ENCODE measurements around the gene PER2. TPM values are rescaled to one million over a fixed set of nuclear protein-coding genes. Genes with fewer than 3 reads are reported as not detected.
"Not testable (repeated sequence)": the region's sequence is repeated elsewhere in the genome, so short reads cannot be mapped to it uniquely, and the experiment has no call there.

The PER2 gene
- total RNA-seq, 2 donors from 2014 or later, result 6.2 to 23.7 TPM

DNA sequence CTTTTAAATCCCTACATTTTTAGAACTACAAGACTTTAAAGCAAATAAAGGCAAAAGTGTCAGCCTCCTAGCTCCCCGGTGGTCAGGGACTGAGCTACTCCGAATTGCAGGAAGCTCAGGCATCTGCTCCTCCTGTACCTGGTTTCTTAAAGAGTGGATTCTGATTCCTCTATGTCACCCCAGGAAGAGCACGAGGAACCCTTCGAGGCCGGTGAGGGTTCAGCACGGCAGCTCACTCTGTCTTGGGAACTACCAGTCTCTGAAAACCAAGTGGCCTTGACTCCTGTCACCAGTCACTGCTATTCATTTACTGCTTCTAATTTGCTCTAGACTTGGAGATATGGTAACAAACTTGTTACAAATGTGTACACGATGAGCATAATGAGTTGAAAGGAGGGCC lies 2.3 kb downstream of the PER2 start:
- Mint-ChIP-seq H3K27ac (peak overlapping the region; percentile 91), H3K27me3 (no peaks in the 10 kb centered on the region), H3K9me3 (no peaks in the 10 kb centered on the region), H3K4me3 (no peak overlapping the region), H3K4me1 (peaks cover 30% of the 10 kb centered on the region), H3K36me3 (ENCODE audit: low read depth) (peaks cover 16% of the 10 kb centered on the region)
- no peak for ATAC-seq (replicated peaks)

- Mint-ChIP-seq H3K4me1 (peaks cover 30% of the 10 kb centered on the region), H3K4me3 (no peak overlapping the region), H3K9me3 (no peaks in the 10 kb centered on the region), H3K36me3 (ENCODE audit: low read depth) (peaks cover 16% of the 10 kb centered on the region), H3K27ac (no peak overlapping the region), H3K27me3 (no peaks in the 10 kb centered on the region)
- no peak for ATAC-seq (replicated peaks)
These were observed 2.7 kb downstream of the PER2 start for GRCh38 chr2:238285653-238286082.

DNA sequence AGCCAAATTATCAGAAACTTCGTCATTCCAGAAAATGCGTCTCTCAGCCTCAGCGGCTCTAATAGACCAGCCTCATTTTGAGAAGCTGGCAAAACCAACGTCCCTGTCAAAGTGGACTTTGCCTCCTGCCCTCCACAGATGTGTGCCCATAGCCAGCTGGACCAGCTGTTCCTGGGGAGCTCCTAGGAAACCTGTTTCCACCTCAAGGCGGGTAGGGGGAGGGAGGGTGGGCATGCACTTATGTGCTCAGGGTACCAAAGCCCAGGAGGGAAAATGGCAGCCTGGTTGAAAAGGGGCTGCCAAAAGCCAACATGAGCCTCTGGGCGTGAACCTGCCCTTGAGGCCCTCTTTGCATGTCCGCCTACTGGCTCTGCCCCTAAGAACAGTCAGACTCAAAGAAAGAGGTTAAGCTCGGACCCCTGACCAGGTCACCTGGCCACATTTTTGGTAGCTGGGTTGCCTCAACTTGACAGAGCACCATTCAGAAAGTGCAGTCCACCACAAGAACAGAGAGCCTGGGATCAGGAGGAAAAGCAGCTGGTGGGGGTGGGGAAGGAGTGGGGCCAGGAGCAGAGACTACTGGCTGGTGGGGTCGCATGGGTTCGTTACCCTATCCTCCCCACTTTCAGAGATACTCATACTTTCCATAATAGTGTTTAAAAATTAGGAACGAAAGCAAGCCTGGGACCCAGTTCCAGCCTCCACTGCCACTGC lies 3.5 kb downstream of the PER2 start:
- Mint-ChIP-seq H3K27ac (no peak overlapping the region), H3K27me3 (no peaks in the 10 kb centered on the region)
- no peak for ATAC-seq (replicated peaks)

GRCh38 chr2:238282861-238283738 lies 5.3 kb downstream of the PER2 start:
- H3K4me1 Mint-ChIP-seq, result peaks cover 34% of the 10 kb centered on the region
- H3K4me3 Mint-ChIP-seq, result no peak overlapping the region
- peak overlapping the region; percentile 61 for H3K27ac Mint-ChIP-seq
- no peak for ATAC-seq (replicated peaks)
- no peaks in the 10 kb centered on the region for H3K27me3 Mint-ChIP-seq
- no peaks in the 10 kb centered on the region for H3K9me3 Mint-ChIP-seq
- H3K36me3 Mint-ChIP-seq (ENCODE audit: low read depth), result peaks cover 13% of the 10 kb centered on the region

More for the DNA sequence above, 3.5 kb downstream of the PER2 start:
- Mint-ChIP-seq H3K36me3 (ENCODE audit: low read depth) (peaks cover 16% of the 10 kb centered on the region), H3K4me3 (no peak overlapping the region), H3K4me1 (peaks cover 35% of the 10 kb centered on the region), H3K9me3 (no peaks in the 10 kb centered on the region)

GRCh38 chr2:238281826-238282480 lies 6.5 kb downstream of the PER2 start:
- Mint-ChIP-seq H3K4me1 (peaks cover 28% of the 10 kb centered on the region), H3K27ac (peak overlapping the region; percentile 61), H3K9me3 (no peaks in the 10 kb centered on the region), H3K27me3 (no peaks in the 10 kb centered on the region), H3K4me3 (no peak overlapping the region), H3K36me3 (ENCODE audit: low read depth) (peaks cover 16% of the 10 kb centered on the region)
- no peak for ATAC-seq (replicated peaks)

DNA sequence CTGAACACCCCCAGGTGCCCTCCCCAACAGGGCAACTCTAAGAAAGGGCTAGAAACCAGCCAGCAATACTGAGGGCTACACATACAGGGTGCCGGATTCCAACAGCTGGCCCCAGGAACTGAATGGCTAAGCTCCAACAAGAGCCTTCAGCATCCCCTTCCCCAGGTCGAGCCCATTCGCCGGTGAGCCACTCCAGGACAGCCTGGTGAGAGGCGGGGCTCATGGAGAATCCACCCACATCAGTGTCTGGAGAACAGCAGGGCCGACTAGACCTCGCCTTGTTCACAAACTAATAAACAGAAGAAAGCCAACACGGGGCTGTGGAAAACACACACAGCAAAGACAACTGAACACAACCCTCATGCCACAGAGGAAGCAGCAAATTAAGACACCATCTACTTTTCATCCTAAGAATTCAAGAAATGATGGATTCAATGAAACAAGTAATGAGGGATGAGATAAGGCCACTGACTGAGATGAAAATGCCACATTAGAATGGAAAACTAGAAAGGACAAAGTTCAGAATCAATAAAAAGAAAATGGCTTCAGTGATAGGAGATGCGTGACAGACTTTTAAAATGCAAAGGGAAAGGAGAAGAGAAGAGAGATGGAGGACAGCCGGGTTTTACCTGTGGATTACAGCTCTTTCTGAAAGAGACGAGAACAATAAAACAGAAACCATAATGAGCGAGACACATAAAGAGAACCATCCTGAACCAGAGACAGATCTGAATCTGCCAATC lies 8.2 kb downstream of the PER2 start:
- Mint-ChIP-seq H3K36me3 (ENCODE audit: low read depth) (peaks cover 26% of the 10 kb centered on the region), H3K9me3 (no peaks in the 10 kb centered on the region), H3K27ac (no peak overlapping the region), H3K4me3 (no peak overlapping the region), H3K27me3 (no peaks in the 10 kb centered on the region), H3K4me1 (peaks cover 24% of the 10 kb centered on the region)
- no peak for ATAC-seq (replicated peaks)

DNA sequence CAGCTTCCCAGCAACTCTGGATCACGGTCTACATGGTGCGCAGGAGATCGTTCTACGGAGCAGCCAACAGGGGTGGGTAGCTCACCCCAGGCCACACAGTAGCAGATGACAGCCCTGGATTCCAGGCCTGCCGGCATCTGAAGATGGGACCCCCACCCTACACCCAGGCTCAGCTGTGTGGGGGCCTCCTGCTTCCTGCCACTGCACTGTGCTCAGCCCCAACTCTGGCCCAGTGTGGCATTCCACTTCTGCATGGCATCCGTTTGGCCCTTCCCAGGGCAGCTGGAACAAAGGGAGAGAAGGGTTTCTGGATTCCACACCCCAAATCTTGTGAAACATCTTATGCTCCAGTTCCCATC lies 9.1 kb downstream of the PER2 start:
- no peaks in the 10 kb centered on the region for H3K9me3 Mint-ChIP-seq
- no peak overlapping the region for H3K27ac Mint-ChIP-seq
- ATAC-seq (replicated peaks), result no peak
- H3K27me3 Mint-ChIP-seq, result no peaks in the 10 kb centered on the region
- peaks cover 35% of the 10 kb centered on the region for H3K36me3 Mint-ChIP-seq (ENCODE audit: low read depth)
- peaks cover 24% of the 10 kb centered on the region for H3K4me1 Mint-ChIP-seq
- H3K4me3 Mint-ChIP-seq, result no peak overlapping the region

DNA sequence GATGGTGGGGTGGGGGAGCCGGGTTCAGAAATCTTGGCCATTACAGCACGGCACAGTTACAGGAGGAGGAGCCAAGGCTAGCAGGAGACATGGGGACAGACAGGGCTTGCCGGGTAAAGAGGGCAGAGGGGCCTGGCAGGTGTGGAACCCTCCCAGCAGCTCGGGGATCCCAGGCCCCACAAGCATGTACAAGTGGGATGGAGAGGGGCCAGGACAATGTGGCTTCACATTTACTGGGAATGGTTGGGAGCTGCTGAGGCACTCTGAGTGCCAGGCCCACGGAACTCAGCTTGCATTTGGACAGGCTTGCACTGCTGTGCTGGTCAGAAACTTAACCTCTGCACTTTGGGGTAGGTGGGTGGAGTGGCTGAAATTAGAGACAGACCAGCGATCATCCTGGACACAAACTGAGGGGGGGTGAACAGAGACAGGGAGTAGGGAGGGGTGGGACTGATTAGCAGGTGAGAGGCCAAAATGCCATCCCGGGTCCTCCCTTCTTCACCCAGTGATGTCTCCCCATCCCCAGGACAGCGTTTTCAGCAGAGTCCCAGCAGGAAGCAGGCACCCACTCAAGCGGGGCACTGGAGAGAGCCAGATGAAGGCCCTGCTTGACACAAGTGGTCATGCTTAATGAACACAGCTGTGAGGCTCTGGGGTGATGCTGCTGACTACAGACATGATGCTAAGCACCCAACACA lies 9.6 kb downstream of the PER2 start:
- H3K27ac Mint-ChIP-seq, result peak overlapping the region; percentile 68
- ATAC-seq (replicated peaks), result no peak
- H3K4me3 Mint-ChIP-seq, result no peak overlapping the region
- H3K27me3 Mint-ChIP-seq, result no peaks in the 10 kb centered on the region
- H3K4me1 Mint-ChIP-seq, result peaks cover 24% of the 10 kb centered on the region
- no peaks in the 10 kb centered on the region for H3K9me3 Mint-ChIP-seq
- peaks cover 40% of the 10 kb centered on the region for H3K36me3 Mint-ChIP-seq (ENCODE audit: low read depth)

DNA sequence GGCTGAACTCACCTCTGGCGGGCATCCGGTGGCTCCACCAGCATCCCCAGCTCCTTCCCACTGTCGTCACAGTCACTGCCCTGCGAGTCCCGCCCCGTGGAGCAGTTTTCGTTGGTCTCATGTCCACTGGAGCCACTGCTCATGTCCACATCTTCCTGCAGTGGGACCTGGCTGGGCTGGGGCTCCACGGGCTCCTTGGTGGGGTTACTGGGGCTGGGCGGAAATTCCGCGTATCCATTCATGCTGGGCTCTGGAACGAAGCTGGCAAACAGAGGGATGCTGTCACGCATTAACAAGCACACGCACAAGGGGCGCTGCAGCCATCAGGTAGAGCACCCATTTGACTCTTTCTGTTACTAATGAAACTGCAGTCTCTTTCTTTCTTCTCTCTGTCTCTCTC lies 10.7 kb downstream of the PER2 start:
- Mint-ChIP-seq H3K9me3 (no peaks in the 10 kb centered on the region), H3K4me1 (peaks cover 18% of the 10 kb centered on the region), H3K4me3 (no peak overlapping the region), H3K27me3 (no peaks in the 10 kb centered on the region), H3K36me3 (ENCODE audit: low read depth) (peaks cover 51% of the 10 kb centered on the region), H3K27ac (peak overlapping the region; percentile 68)
- no peak for ATAC-seq (replicated peaks)

DNA sequence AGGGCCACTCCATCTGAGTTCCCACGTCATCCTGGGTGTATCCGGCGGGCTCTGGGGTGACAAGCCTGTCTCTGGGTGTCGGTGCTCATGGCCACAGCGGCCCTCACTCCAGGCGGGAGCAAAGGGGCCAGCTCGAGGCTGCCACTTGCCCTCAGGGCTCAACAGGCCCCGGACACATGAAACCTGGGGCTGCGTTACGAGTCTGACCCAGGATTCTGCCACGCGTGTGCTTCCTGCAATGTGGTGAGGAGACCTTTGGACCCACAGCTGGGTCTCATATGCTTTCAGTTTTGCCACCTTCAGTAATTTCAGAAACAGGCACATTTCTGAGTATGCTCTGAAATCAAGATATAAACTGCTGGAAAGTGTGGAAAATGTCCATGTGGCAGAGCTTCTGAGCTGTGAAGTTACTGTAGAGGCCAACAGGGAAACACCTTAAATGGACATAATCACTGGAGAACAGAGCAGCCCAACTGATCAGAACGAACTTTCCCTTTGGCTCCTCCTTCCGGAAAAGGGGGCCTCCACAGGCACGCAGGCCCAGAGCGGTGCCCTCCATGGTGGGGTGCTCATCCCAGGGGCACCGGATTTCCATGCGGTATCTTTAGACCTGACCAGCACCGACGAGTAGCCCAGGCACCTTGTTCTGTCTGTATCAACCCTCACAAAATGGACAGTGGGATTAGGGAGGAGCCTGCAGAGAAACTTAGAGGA lies 14.1 kb downstream of the PER2 start:
- no peak for ATAC-seq (replicated peaks)
- Mint-ChIP-seq H3K27me3 (no peaks in the 10 kb centered on the region), H3K9me3 (no peaks in the 10 kb centered on the region), H3K4me1 (peaks cover 7% of the 10 kb centered on the region), H3K36me3 (ENCODE audit: low read depth) (peaks cover 69% of the 10 kb centered on the region), H3K27ac (no peak overlapping the region), H3K4me3 (no peak overlapping the region)

DNA sequence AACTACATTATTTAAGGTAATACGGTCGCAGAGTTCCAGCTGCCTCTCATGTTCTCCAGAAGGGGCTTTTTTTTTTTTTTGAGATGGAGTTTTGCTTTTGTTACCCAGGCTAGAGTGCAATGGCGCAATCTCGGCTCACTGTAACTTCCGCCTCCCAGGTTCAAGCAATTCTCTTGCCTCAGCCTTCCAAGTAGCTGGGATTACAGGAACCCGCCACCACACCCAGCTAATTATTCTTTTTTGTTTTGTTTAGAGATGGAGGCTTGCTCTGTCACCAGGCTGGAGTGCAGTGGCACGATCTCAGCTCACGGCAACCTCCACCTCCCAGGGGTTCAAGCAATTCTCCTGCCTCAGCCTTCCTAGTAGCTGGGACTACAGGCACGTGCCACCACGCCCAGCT lies 15.0 kb downstream of the PER2 start:
- not testable (repeated sequence) for ATAC-seq (replicated peaks); H3K9me3 Mint-ChIP-seq; H3K27me3 Mint-ChIP-seq; H3K4me1 Mint-ChIP-seq; H3K4me3 Mint-ChIP-seq
- peaks cover 74% of the 10 kb centered on the region for H3K36me3 Mint-ChIP-seq (ENCODE audit: low read depth)
- peak overlapping the region; percentile 46 for H3K27ac Mint-ChIP-seq

GRCh38 chr2:238272156-238272555 lies 16.3 kb downstream of the PER2 start:
- no peaks in the 10 kb centered on the region for H3K27me3 Mint-ChIP-seq
- no peaks in the 10 kb centered on the region for H3K4me1 Mint-ChIP-seq
- no peak overlapping the region for H3K27ac Mint-ChIP-seq
- ATAC-seq (replicated peaks), result no peak
- peaks cover 73% of the 10 kb centered on the region for H3K36me3 Mint-ChIP-seq (ENCODE audit: low read depth)
- H3K9me3 Mint-ChIP-seq, result no peaks in the 10 kb centered on the region
- no peak overlapping the region for H3K4me3 Mint-ChIP-seq

DNA sequence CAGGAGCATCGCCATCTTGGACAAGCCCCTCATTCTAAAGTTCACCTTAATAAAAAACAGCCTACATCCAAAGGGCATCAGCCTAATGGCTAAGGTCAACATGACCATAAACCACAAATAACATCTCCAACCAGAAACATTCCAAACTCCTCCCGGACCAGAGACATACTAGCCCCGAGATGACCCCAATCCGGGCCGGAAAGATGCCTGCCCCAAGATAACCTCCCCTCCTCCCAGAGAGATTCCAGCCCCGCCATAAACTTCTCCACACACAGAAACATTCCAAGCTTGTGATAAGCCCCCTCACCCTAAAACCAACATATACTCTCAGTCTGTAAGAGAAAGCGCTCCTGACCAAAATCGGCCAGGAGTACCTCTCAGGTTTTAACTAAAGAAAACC lies 16.7 kb downstream of the PER2 start:
- peaks cover 72% of the 10 kb centered on the region for H3K36me3 Mint-ChIP-seq (ENCODE audit: low read depth)
- not testable (repeated sequence) for H3K4me1 Mint-ChIP-seq; H3K27me3 Mint-ChIP-seq; H3K4me3 Mint-ChIP-seq; H3K9me3 Mint-ChIP-seq; ATAC-seq (replicated peaks); H3K27ac Mint-ChIP-seq
